GM23338 (cell line): ENCODE results near the gene COA8.

ENCODE experiments used
- CTCF ChIP-seq, 2 experiments: fragments of 200-600 bp in 1 of 2; sonication (generic) in 1 of 2; conservative IDR thresholded peaks; 2 replicates each; pipeline versions ENCODE4 v1.5.1 to v1.6.1; 2016 to 2017; ENCODE audit warnings: antibody characterized with exemption in 2 of 2, low read depth in 2 of 2, mild to moderate bottlenecking in 2 of 2, moderate library complexity in 1 of 2
- EZH2 ChIP-seq: fragments of 200-600 bp; sonication (generic); IDR thresholded peaks from one replicate; pipeline ENCODE4 v1.8.0; 2017; ENCODE audit warnings: antibody characterized with exemption, mild to moderate bottlenecking, low read depth; ENCODE audit not compliant: unreplicated experiment
- EZH2phosphoT487 ChIP-seq: fragments of 200-600 bp; sonication (generic); IDR thresholded peaks from one replicate; pipeline ENCODE4 v1.8.1; 2018; ENCODE audit warnings: antibody characterized with exemption; ENCODE audit not compliant: unreplicated experiment
- JUNB ChIP-seq: IDR thresholded peaks from one replicate; pipeline ENCODE4 v1.6.1; 2016; ENCODE audit warnings: antibody characterized with exemption; ENCODE audit not compliant: unreplicated experiment
- POLR2AphosphoS5 ChIP-seq: IDR thresholded peaks from 2 replicates; pipeline ENCODE4 v1.6.1; 2016; ENCODE audit warnings: antibody characterized with exemption, low read depth
- ZNF114 ChIP-seq: fragments of 250-450 bp; sonication (Bioruptor Pico); IDR thresholded peaks from 2 replicates; pipeline ENCODE4 v1.5.0; 2020; ENCODE audit warnings: mild to moderate bottlenecking, moderate library complexity

GRCh38 chr14:103527408-103528145, 35.2 kb upstream of the COA8 start:
- no peak for TF ChIP-seq CTCF (conservative IDR thresholded peaks at IDR 0.05; ENCODE audit: low read depth in 2 of 2)
- no peak for TF ChIP-seq EZH2
- TF ChIP-seq EZH2phosphoT487, result no peak
- TF ChIP-seq POLR2AphosphoS5, result no peak
- no peak for TF ChIP-seq ZNF114 (CRISPR knock-in tag)
- TF ChIP-seq JUNB, result no peak
